ENCODE results near the gene HDAC10.

The HDAC10 gene

GRCh38 chr22:50242406-50242949, 8.6 kb downstream of the HDAC10 start:
- DNase-seq (ENCODE audit: low read depth in 2 of 2) = no peak

GRCh38 chr22:50238755-50239154, 12.3 kb downstream of the HDAC10 start:
- no peak for DNase-seq (ENCODE audit: low read depth in 2 of 2)

DNA sequence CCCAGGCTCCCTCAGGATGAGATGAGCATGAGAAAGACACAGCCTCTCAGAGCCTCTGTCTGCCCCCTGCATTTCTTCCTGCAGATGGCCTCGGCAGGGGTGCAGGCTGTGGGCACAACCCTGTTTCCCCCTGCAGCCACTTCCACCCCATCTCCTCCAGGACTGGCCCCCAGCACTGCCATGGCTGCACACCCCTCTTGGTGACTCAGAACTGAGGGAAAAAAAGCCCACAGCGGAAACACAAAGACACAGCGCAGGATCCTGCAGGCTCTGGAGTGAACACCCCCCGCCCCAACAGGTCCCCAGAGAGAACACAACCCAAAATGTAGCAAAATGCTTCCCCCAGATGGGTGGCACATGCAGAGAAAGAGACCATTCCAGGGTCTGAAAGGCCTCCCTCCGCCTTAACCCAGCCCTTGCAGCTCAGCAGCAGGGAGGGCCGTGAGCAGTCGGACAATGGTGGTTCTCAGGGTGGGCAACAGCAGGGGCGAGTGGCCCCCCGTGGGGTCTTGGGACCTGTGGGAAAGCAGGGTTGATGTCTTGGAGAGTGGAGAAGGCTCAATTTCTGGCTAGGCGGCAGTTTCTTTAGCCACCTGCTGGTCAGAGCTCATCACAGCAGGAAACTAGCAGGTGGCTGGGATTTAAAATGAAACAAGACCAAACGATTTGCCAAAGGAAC, 14.2 kb downstream of the HDAC10 start:
- no peak for DNase-seq (ENCODE audit: low read depth in 2 of 2)

- no peak for DNase-seq (ENCODE audit: low read depth in 2 of 2)
Observed at GRCh38 chr22:50233223-50233622, 17.8 kb downstream of the HDAC10 start.

- DNase-seq (ENCODE audit: low read depth in 2 of 2) = no peak
Observed at GRCh38 chr22:50232481-50233151, 18.4 kb downstream of the HDAC10 start.

DNA sequence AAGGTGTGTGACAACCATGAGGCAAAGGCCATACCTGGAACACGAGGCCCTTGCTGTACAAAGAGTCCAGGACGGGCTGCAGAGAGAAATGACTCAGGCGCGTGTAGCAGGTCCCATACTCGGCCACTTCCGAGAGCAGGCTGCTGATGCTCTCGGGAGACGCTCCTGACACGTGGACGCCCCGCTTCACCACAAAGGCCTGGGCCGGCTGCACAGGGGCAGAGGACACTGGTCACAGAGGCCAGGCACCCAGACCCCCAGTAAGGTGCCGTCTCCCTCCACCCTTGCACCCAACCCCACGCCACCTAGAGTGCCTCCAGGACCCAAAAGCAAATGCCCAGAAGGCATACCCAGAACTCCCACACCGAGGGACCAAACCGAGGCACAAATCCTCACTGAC, 21.7 kb downstream of the HDAC10 start:
- DNase-seq (ENCODE audit: low read depth in 2 of 2) = no peak

DNA sequence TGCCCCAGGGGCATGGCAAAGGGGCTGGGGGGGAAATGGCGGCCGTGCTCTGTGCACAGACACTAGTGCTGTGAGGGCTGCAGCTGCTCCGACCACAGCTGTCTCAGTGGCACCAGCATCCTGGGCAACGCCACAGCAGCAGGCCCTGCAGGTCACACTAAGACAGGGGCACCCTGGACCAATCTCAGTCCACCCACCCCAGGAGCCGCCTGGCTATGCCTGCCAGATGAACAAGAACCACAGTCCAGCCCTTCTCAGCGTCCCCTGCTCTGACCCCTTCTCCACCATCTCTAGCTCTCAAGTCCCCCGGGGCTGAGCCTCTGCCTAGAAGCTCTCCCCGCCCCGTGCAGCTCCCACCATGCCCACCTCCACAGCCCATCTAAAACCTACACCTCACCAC, 22.7 kb downstream of the HDAC10 start:
- DNase-seq (ENCODE audit: low read depth in 2 of 2) = no peak

- no peak for DNase-seq (ENCODE audit: low read depth in 2 of 2)
Observed at GRCh38 chr22:50227579-50228215, 23.4 kb downstream of the HDAC10 start.

GRCh38 chr22:50226875-50227165, 24.2 kb downstream of the HDAC10 start:
- no peak for DNase-seq (ENCODE audit: low read depth in 2 of 2)

GRCh38 chr22:50226063-50226874, 24.8 kb downstream of the HDAC10 start:
- no peak for DNase-seq (ENCODE audit: low read depth in 2 of 2)

DNA sequence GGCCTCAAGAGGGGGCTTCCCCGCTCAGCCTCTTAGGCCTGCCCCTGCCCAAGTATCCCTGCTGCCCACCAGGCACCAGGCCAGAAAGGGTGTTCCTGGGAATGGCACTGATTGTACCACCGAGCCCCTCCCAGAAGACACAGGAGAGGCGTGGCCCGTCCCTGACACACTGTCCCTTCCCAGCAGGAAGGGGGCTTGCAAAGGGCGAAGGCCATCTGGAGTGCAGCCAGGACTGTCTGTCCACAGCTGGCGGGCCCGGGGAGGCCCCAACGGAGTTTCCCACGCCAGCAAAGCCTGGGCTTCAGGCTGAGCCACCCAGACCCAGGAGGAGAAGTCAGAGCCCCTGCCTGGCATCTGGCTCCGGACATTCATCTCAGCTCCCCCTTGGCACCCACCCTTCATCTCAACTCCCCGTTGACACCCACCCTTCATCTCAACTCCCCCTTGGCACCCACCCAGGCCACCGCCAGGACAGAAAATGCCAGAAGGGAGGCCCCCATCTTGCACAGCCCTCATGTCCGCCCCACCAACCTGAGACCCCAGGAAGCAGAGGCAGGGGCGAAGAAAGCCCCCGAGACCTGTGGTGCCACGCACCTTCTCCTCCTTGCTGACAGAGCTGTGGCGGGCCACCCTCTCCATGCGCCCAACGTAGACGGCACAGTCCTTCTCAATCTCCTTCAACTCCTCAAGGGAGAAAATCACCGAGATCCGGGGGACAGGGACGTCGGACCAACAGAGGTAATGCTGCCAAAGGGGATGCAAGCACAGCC, 25.7 kb downstream of the HDAC10 start:
- no peak for DNase-seq (ENCODE audit: low read depth in 2 of 2)

DNA sequence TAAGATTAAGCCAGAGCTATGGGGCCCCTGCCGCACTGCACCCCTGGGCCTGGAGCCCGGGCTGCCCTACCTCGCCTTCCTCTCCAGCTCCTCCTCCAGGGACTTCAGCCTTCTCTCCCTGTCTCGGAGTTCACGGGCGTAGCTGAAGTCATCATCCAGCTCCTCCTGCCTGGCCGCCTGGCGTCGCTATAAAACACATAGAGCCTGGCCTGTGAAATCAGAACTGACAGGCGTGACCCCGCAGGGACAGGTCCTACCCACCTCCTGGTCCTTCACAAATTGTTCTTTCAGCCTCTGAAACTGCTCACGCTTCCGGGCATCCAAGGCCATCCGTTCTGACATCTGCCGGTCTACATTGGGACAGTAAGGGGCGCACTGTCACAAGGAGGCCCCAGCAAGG, 27.0 kb downstream of the HDAC10 start:
- no peak for DNase-seq (ENCODE audit: low read depth in 2 of 2)

DNA sequence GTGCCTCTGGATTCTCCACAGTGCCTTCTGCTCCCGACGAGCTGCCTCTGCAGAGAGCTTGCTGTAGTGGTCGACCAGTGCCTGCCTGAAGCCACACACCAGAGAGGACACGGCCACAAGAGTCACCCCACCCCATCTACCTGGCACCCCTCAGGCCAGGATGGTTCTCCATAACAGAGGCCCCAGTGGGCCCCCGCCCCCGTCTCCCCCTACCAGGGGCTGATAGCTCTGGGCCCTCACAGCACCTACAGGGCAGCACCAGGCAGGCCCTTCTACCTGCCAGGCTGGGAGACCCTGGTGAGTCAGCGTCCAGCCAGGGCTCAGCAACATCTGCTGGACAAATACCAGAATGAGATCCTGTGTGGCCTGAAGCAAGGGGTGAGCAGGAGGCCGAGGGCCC, 28.6 kb downstream of the HDAC10 start:
- no peak for DNase-seq (ENCODE audit: low read depth in 2 of 2)

GRCh38 chr22:50221410-50222300, 29.4 kb downstream of the HDAC10 start:
- DNase-seq (ENCODE audit: low read depth in 2 of 2) = no peak

- DNase-seq (ENCODE audit: low read depth in 2 of 2) = no peak
Observed at GRCh38 chr22:50220603-50221409, 30.3 kb downstream of the HDAC10 start.

- no peak for DNase-seq (ENCODE audit: low read depth in 2 of 2)
Observed at GRCh38 chr22:50219800-50220602, 31.1 kb downstream of the HDAC10 start.

DNA sequence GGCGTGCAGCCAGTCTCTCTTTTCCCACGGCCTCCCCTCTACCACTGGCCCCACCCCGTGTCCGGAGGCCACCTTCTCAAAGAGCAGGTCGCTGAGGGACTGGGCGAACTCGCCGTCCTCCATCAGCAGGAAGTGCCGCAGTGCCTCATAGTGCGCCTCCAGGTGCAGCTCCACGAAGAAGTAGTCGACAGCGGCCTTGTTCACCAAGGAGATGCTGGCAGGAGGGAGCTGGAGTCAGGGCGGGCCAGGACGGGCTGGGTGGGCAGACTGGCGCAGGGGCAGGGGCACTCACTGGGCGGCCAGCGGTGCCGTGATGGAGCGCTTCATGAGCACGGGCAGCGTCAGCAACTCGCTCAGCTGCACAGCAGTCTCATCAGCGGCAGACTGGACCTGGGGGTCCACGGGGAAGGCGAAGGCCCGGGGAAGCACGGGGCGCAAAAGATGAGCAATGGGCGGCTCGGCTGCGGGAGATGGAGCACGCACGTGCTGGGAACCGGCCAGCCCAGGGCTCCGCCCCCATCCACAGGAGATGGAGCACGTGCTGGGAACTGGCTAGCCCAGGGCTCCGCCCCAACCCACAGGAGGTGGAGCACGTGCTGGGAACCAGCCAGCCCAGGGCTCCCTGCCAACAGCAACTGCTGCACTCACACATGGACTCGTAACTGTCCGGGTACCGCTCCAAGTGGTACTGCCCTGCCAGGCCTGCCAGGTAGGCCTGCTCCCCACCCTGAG, 31.9 kb downstream of the HDAC10 start:
- no peak for DNase-seq (ENCODE audit: low read depth in 2 of 2)
